Sigmoid colon (tissue), 3 donors: ENCODE measurements around the gene EVI2B.

Experiments used
- POLR2A ChIP-seq, 2 donors: fragments of 450-650 bp; IDR thresholded peaks; one replicate each; pipeline ENCODE4 v1.6.1; 2016; ENCODE audit warnings: antibody characterized with exemption in 2 of 2, mild to moderate bottlenecking in 2 of 2, moderate library complexity in 2 of 2
- TF ChIP-seq, protein P1 (sequence below), 4 experiments: fragments of 450-650 bp in 3 of 4; fragments of 200-600 bp in 1 of 4; IDR thresholded peaks; one replicate each; pipeline ENCODE4 v1.5.1; 2016 to 2019; ENCODE audit warnings: antibody characterized with exemption in 4 of 4, mild to moderate bottlenecking in 3 of 4, moderate library complexity in 2 of 4

GRCh38 chr17:31321481-31321880, 7.6 kb upstream of the EVI2B start, which contains the start of gene EVI2A:
- TF ChIP-seq, protein P1, sequence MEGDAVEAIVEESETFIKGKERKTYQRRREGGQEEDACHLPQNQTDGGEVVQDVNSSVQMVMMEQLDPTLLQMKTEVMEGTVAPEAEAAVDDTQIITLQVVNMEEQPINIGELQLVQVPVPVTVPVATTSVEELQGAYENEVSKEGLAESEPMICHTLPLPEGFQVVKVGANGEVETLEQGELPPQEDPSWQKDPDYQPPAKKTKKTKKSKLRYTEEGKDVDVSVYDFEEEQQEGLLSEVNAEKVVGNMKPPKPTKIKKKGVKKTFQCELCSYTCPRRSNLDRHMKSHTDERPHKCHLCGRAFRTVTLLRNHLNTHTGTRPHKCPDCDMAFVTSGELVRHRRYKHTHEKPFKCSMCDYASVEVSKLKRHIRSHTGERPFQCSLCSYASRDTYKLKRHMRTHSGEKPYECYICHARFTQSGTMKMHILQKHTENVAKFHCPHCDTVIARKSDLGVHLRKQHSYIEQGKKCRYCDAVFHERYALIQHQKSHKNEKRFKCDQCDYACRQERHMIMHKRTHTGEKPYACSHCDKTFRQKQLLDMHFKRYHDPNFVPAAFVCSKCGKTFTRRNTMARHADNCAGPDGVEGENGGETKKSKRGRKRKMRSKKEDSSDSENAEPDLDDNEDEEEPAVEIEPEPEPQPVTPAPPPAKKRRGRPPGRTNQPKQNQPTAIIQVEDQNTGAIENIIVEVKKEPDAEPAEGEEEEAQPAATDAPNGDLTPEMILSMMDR (IDR thresholded peaks at IDR 0.05) = no peak
- no peak for TF ChIP-seq POLR2A (IDR thresholded peaks at IDR 0.05)
